SH-SY5Y (cell line): ENCODE measurements around the gene AMOTL2.

Experiments used
- GATA2 ChIP-seq: IDR thresholded peaks from 2 replicates; pipeline ENCODE4 v1.6.1; 2011; ENCODE audit warnings: mild to moderate bottlenecking, low read depth, low read length
- GATA3 ChIP-seq: IDR thresholded peaks from 2 replicates; pipeline ENCODE4 v1.6.1; 2011; ENCODE audit warnings: low read depth, mild to moderate bottlenecking, low read length, moderate library complexity

GRCh38 chr3:134378384-134378783, 4.1 kb upstream of the AMOTL2 start:
- TF ChIP-seq GATA2 (no peak), GATA3 (no peak)
